SHP77 treated with DMSO at 0.1 percent for 48 hours (cell line): Measurements from ENCODE around the gene CAMKK2.
"Not testable (repeated sequence)": the region's sequence is repeated elsewhere in the genome, so short reads cannot be mapped to it uniquely, and the experiment has no call there.

Experiments used
- DNase-seq: peaks from one replicate; lab custom pipeline; 2025; lab: John Stamatoyannopoulos, UW

The CAMKK2 gene

GRCh38 chr12:121296618-121297434 lies at the start of gene CAMKK2:
CAMKK2 (minus strand) TSS chr12:121296709; CDS start chr12:121274526, 22,183 bp downstream.
- DNase-seq: peak; percentile 48

- DNase-seq: no peak
Observed at GRCh38 chr12:121345151-121345815, 48.8 kb upstream of the CAMKK2 start.

GRCh38 chr12:121344506-121344905 lies 48.0 kb upstream of the CAMKK2 start:
- no peak for DNase-seq

- no peak for DNase-seq
Observed at GRCh38 chr12:121337416-121337815, 40.9 kb upstream of the CAMKK2 start.

GRCh38 chr12:121334513-121335343 lies 38.2 kb upstream of the CAMKK2 start:
- peak; percentile 70 for DNase-seq

- DNase-seq: no peak
Observed at GRCh38 chr12:121333747-121334146, 37.2 kb upstream of the CAMKK2 start.

- no peak for DNase-seq
Observed at GRCh38 chr12:121331248-121331647, 34.7 kb upstream of the CAMKK2 start.

GRCh38 chr12:121330692-121331091 lies 34.2 kb upstream of the CAMKK2 start:
- DNase-seq: no peak

- DNase-seq: no peak
Observed at GRCh38 chr12:121330195-121330594, 33.7 kb upstream of the CAMKK2 start.

GRCh38 chr12:121328620-121329019 lies 32.1 kb upstream of the CAMKK2 start:
- no peak for DNase-seq

- no peak for DNase-seq
Observed at GRCh38 chr12:121326996-121327674, 30.6 kb upstream of the CAMKK2 start.

- no peak for DNase-seq
Observed at GRCh38 chr12:121325922-121326396, 29.4 kb upstream of the CAMKK2 start.

- DNase-seq: no peak
Observed at GRCh38 chr12:121323908-121324307, 27.4 kb upstream of the CAMKK2 start.

GRCh38 chr12:121318121-121318520 lies 21.6 kb upstream of the CAMKK2 start:
- no peak for DNase-seq

- DNase-seq: no peak
Observed at GRCh38 chr12:121314431-121314830, 17.9 kb upstream of the CAMKK2 start.

GRCh38 chr12:121310231-121310630 lies 13.7 kb upstream of the CAMKK2 start:
- not testable (repeated sequence) for DNase-seq

- DNase-seq: not testable (repeated sequence)
Observed at GRCh38 chr12:121307397-121307796, 10.9 kb upstream of the CAMKK2 start.

GRCh38 chr12:121304306-121304705 lies 7.8 kb upstream of the CAMKK2 start:
- DNase-seq: no peak

- DNase-seq: no peak
Observed at GRCh38 chr12:121301876-121302275, 5.4 kb upstream of the CAMKK2 start.

GRCh38 chr12:121300083-121300819 lies 3.7 kb upstream of the CAMKK2 start:
- DNase-seq: peak; percentile 56

- no peak for DNase-seq
Observed at GRCh38 chr12:121299662-121300061, 3.2 kb upstream of the CAMKK2 start.
